ENCODE measurements around the gene DLL4.

GRCh38 chr15:40985541-40986330 is 56.6 kb downstream of the DLL4 start:
- TF ChIP-seq CTCF (IDR thresholded peaks at IDR 0.05) (no peak), POLR2A (IDR thresholded peaks at IDR 0.05) (no peak)

All from Peyer's patch (tissue), 4 donors.